DOHH2 (cell line): ENCODE measurements around the gene MYBPC2.

Experiments
- H3F3A ChIP-seq: fragments of 200-600 bp; sonication (generic), shearing (Covaris generic); 2 replicates; pipeline ENCODE4 v1.6.0; 2016; ENCODE audit warnings: antibody characterized with exemption, mild to moderate bottlenecking; ENCODE audit not compliant: control insufficient read depth, insufficient read depth
- H3K27ac ChIP-seq: fragments of 200-600 bp; sonication (generic); 2 replicates; pipeline ENCODE4 v1.5.1; 2014; ENCODE audit warnings: low read depth, mild to moderate bottlenecking, low read length, moderate library complexity
- H3K27me3 ChIP-seq: fragments of 200-600 bp; sonication (generic); 2 replicates; pipeline ENCODE4 v1.6.1; 2014; ENCODE audit warnings: mild to moderate bottlenecking, low read length, mixed read lengths; ENCODE audit not compliant: control insufficient read depth
- H3K36me3 ChIP-seq: fragments of 200-600 bp; sonication (generic); 2 replicates; pipeline ENCODE4 v1.6.1; 2014; ENCODE audit warnings: mild to moderate bottlenecking, low read length, moderate library complexity, mixed read lengths; ENCODE audit not compliant: control insufficient read depth
- H3K4me1 ChIP-seq: fragments of 200-600 bp; sonication (generic); 2 replicates; pipeline ENCODE4 v1.6.1; 2014; ENCODE audit warnings: mild to moderate bottlenecking, low read length, mixed read lengths; ENCODE audit not compliant: control insufficient read depth
- H3K4me2 ChIP-seq: fragments of 200-600 bp; sonication (generic); 2 replicates; pipeline ENCODE4 v1.6.0; 2014; ENCODE audit warnings: mild to moderate bottlenecking, low read length, moderate library complexity
- H3K4me3 ChIP-seq: fragments of 200-600 bp; sonication (generic); 2 replicates; pipeline ENCODE4 v1.5.1; 2014; ENCODE audit warnings: mild to moderate bottlenecking, low read length, mixed read lengths
- H3K79me2 ChIP-seq: fragments of 200-600 bp; sonication (generic); 2 replicates; pipeline ENCODE4 v1.6.1; 2014; ENCODE audit warnings: mild to moderate bottlenecking, low read length, mixed read lengths; ENCODE audit not compliant: control insufficient read depth
- H3K9me2 ChIP-seq: fragments of 200-600 bp; sonication (generic); replicated peaks from 2 replicates; pipeline ENCODE4 v1.6.1; 2014; ENCODE audit warnings: mild to moderate bottlenecking, low read length, mixed read lengths; ENCODE audit not compliant: control insufficient read depth
- H3K9me3 ChIP-seq: fragments of 200-600 bp; sonication (generic); 2 replicates; pipeline ENCODE4 v1.6.1; 2014; ENCODE audit warnings: antibody characterized with exemption, low read length, mixed read lengths; ENCODE audit not compliant: control insufficient read depth, insufficient read depth
- H4K20me1 ChIP-seq: fragments of 200-600 bp; sonication (generic); 2 replicates; pipeline ENCODE4 v1.6.0; 2014; ENCODE audit warnings: low read depth, mild to moderate bottlenecking, antibody characterized with exemption, low read length, moderate library complexity; ENCODE audit not compliant: control insufficient read depth, insufficient read depth
- CTCF ChIP-seq: fragments of 200-600 bp; sonication (generic); IDR thresholded peaks from one replicate; pipeline ENCODE4 v1.5.1; 2014; ENCODE audit warnings: antibody characterized with exemption, mild to moderate bottlenecking, low read depth, low read length; ENCODE audit not compliant: poor library complexity, severe bottlenecking
- EZH2phosphoT487 ChIP-seq: fragments of 200-600 bp; sonication (generic); IDR thresholded peaks from 2 replicates; pipeline ENCODE4 v1.6.1; 2017; ENCODE audit warnings: borderline replicate concordance, mild to moderate bottlenecking, antibody characterized with exemption, low read length, moderate library complexity, mixed read lengths

MYBPC2 gene

GRCh38 chr19:50494186-50495019 is 61.7 kb downstream of the MYBPC2 start:
- no peaks in the 10 kb centered on the region for H3K36me3 ChIP-seq
- H3K27ac ChIP-seq, result no peak overlapping the region
- H3K79me2 ChIP-seq, result no peaks in the 10 kb centered on the region
- no peaks in the 10 kb centered on the region for H3K27me3 ChIP-seq
- no peak for TF ChIP-seq EZH2phosphoT487
- TF ChIP-seq CTCF, result no peak
- H3K9me2 ChIP-seq, result no peaks in the 10 kb centered on the region
- H3K9me3 ChIP-seq, result no peaks in the 10 kb centered on the region
- H3K4me3 ChIP-seq, result no peak overlapping the region
- H3F3A ChIP-seq, result peaks cover 6% of the 10 kb centered on the region
- no peak overlapping the region for H3K4me2 ChIP-seq
- no peaks in the 10 kb centered on the region for H4K20me1 ChIP-seq
- peaks cover 12% of the 10 kb centered on the region for H3K4me1 ChIP-seq

- H3K36me3 ChIP-seq, result no peaks in the 10 kb centered on the region
- no peak for TF ChIP-seq CTCF
- no peak for TF ChIP-seq EZH2phosphoT487
- no peak overlapping the region for H3K4me2 ChIP-seq
- no peaks in the 10 kb centered on the region for H3K79me2 ChIP-seq
- no peak overlapping the region for H3K27ac ChIP-seq
- no peaks in the 10 kb centered on the region for H4K20me1 ChIP-seq
- H3K4me1 ChIP-seq, result peaks cover 12% of the 10 kb centered on the region
- H3K9me3 ChIP-seq, result no peaks in the 10 kb centered on the region
- no peaks in the 10 kb centered on the region for H3K27me3 ChIP-seq
- peaks cover 6% of the 10 kb centered on the region for H3F3A ChIP-seq
- H3K4me3 ChIP-seq, result no peak overlapping the region
- H3K9me2 ChIP-seq, result no peaks in the 10 kb centered on the region
Measured at GRCh38 chr19:50495020-50495531, 62.4 kb downstream of the MYBPC2 start.

GRCh38 chr19:50496189-50497021 is 63.7 kb downstream of the MYBPC2 start:
- Histone ChIP-seq H3K9me2 (no peaks in the 10 kb centered on the region), H3K36me3 (no peaks in the 10 kb centered on the region), H3K4me2 (no peak overlapping the region), H3K79me2 (no peaks in the 10 kb centered on the region), H4K20me1 (no peaks in the 10 kb centered on the region), H3K27ac (no peak overlapping the region), H3K27me3 (no peaks in the 10 kb centered on the region), H3K9me3 (no peaks in the 10 kb centered on the region), H3K4me1 (peaks cover 16% of the 10 kb centered on the region), H3K4me3 (no peak overlapping the region), H3F3A (peaks cover 5% of the 10 kb centered on the region)
- TF ChIP-seq EZH2phosphoT487 (no peak), CTCF (no peak)
